ENCODE results near the gene HMGCLL1.

Gene HMGCLL1

GRCh38 chr6:55567558-55567957 is 11.4 kb downstream of the HMGCLL1 start:
- TF ChIP-seq CTCF (conservative IDR thresholded peaks at IDR 0.05; ENCODE audit: control insufficient read depth, insufficient read depth, low read depth, low read length) = no peak
- H3K4me3 ChIP-seq (ENCODE audit: control insufficient read depth, low read depth, low read length) = no peak overlapping the region
- DNase-seq (ENCODE audit: low read depth) = no peak

- no peak for TF ChIP-seq CTCF (conservative IDR thresholded peaks at IDR 0.05; ENCODE audit: control insufficient read depth, insufficient read depth, low read depth, low read length)
- DNase-seq (ENCODE audit: low read depth) = no peak
- H3K4me3 ChIP-seq (ENCODE audit: control insufficient read depth, low read depth, low read length) = no peak overlapping the region
Observed at GRCh38 chr6:55566036-55566710, 12.8 kb downstream of the HMGCLL1 start.

GRCh38 chr6:55562318-55562717 is 16.7 kb downstream of the HMGCLL1 start:
- TF ChIP-seq CTCF (conservative IDR thresholded peaks at IDR 0.05; ENCODE audit: control insufficient read depth, insufficient read depth, low read depth, low read length) = no peak
- DNase-seq (ENCODE audit: low read depth) = no peak
- no peak overlapping the region for H3K4me3 ChIP-seq (ENCODE audit: control insufficient read depth, low read depth, low read length)

GRCh38 chr6:55560290-55560885 is 18.6 kb downstream of the HMGCLL1 start:
- no peak overlapping the region for H3K4me3 ChIP-seq (ENCODE audit: control insufficient read depth, low read depth, low read length)
- no peak for DNase-seq (ENCODE audit: low read depth)
- no peak for TF ChIP-seq CTCF (conservative IDR thresholded peaks at IDR 0.05; ENCODE audit: control insufficient read depth, insufficient read depth, low read depth, low read length)

- no peak overlapping the region for H3K4me3 ChIP-seq (ENCODE audit: control insufficient read depth, low read depth, low read length)
- TF ChIP-seq CTCF (conservative IDR thresholded peaks at IDR 0.05; ENCODE audit: control insufficient read depth, insufficient read depth, low read depth, low read length) = no peak
- no peak for DNase-seq (ENCODE audit: low read depth)
Observed at GRCh38 chr6:55557146-55557545, 21.8 kb downstream of the HMGCLL1 start.

- TF ChIP-seq CTCF (conservative IDR thresholded peaks at IDR 0.05; ENCODE audit: control insufficient read depth, insufficient read depth, low read depth, low read length) = no peak
- DNase-seq (ENCODE audit: low read depth) = no peak
- H3K4me3 ChIP-seq (ENCODE audit: control insufficient read depth, low read depth, low read length) = no peak overlapping the region
Observed at GRCh38 chr6:55545791-55546190, 33.2 kb downstream of the HMGCLL1 start.
